C4-2B (cell line): Measurements from ENCODE around the gene SPINDOC.

Experiments
- H3K27ac ChIP-seq: fragments of 450-650 bp; 2 replicates; pipeline ENCODE4 v1.5.1; 2017
- CTCF ChIP-seq: fragments of 450-650 bp; conservative IDR thresholded peaks from 2 replicates; pipeline ENCODE4 v1.5.1; 2017; ENCODE audit warnings: mild to moderate bottlenecking
- ZFX ChIP-seq: fragments of 450-650 bp; IDR thresholded peaks from 2 replicates; pipeline ENCODE4 v1.6.1; 2017

Gene SPINDOC

GRCh38 chr11:63870351-63871140 is 57.3 kb downstream of the SPINDOC start:
- H3K27ac ChIP-seq: peak overlapping the region; percentile 75
- TF ChIP-seq CTCF: no peak
- no peak for TF ChIP-seq ZFX

- TF ChIP-seq CTCF: peak; percentile 70
- TF ChIP-seq ZFX: no peak
- H3K27ac ChIP-seq: peak overlapping the region; percentile 80
Measured at GRCh38 chr11:63871962-63872799, 58.9 kb downstream of the SPINDOC start.

- TF ChIP-seq ZFX (no peak), CTCF (no peak)
- H3K27ac ChIP-seq: peak overlapping the region; percentile 80
Measured at GRCh38 chr11:63872800-63873197, 59.5 kb downstream of the SPINDOC start.

GRCh38 chr11:63873311-63873710 is 60.1 kb downstream of the SPINDOC start:
- TF ChIP-seq CTCF: no peak
- TF ChIP-seq ZFX: no peak
- peak overlapping the region; percentile 80 for H3K27ac ChIP-seq

- H3K27ac ChIP-seq: peak overlapping the region; percentile 80
- TF ChIP-seq ZFX: no peak
- TF ChIP-seq CTCF: no peak
Measured at GRCh38 chr11:63874511-63874910, 61.3 kb downstream of the SPINDOC start.

GRCh38 chr11:63875506-63876065 is 62.3 kb downstream of the SPINDOC start:
- no peak overlapping the region; the same call in 1 of the 2 replicates for H3K27ac ChIP-seq

More at GRCh38 chr11:63875506-63876065, 62.3 kb downstream of the SPINDOC start:
- TF ChIP-seq CTCF: no peak
- TF ChIP-seq ZFX: no peak
